ENCODE measurements around the gene DET1.

DNA sequence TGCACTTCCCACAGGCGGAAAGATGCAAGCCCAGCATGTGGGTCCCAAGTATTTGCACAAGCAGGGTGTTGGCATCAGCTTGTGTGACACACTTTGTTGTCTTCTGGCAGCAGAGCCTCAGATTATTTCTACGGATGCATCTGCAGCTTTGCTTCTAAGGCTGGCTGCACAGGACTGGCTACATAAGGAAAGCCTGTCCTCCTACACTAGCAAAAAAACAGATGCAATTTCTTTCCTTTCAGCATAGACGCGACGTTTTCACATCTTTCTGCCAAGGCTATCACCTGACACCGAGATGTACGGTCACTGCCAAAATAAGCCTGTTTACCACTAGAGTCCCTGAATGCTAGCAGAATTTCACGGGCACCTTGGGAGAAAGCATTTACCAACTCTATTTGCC lies 65.5 kb downstream of the DET1 start:
- TF ChIP-seq POLR2AphosphoS5 (IDR thresholded peaks at IDR 0.05) (no peak), EP300 (IDR thresholded peaks at IDR 0.05; ENCODE audit: low read depth) (no peak)
- TF ChIP-seq, protein P1, sequence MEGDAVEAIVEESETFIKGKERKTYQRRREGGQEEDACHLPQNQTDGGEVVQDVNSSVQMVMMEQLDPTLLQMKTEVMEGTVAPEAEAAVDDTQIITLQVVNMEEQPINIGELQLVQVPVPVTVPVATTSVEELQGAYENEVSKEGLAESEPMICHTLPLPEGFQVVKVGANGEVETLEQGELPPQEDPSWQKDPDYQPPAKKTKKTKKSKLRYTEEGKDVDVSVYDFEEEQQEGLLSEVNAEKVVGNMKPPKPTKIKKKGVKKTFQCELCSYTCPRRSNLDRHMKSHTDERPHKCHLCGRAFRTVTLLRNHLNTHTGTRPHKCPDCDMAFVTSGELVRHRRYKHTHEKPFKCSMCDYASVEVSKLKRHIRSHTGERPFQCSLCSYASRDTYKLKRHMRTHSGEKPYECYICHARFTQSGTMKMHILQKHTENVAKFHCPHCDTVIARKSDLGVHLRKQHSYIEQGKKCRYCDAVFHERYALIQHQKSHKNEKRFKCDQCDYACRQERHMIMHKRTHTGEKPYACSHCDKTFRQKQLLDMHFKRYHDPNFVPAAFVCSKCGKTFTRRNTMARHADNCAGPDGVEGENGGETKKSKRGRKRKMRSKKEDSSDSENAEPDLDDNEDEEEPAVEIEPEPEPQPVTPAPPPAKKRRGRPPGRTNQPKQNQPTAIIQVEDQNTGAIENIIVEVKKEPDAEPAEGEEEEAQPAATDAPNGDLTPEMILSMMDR (IDR thresholded peaks at IDR 0.05), result no peak

Measured in transverse colon (tissue), 4 donors.